Measurements from ENCODE around the gene MARK4. TPM values are rescaled to one million over a fixed set of nuclear protein-coding genes. Genes with fewer than 3 reads are reported as not detected.

The MARK4 gene
- total RNA-seq: 12.8 and 14.0 TPM in 2 replicates

GRCh38 chr19:45250832-45251451 lies at the start of gene MARK4:
Gene MARK4, plus strand, starts transcription at chr19:45251271. Its CDS starts 318 bp downstream, at chr19:45251589.

GRCh38 chr19:45245334-45245787 lies 5.7 kb upstream of the MARK4 start, which contains the start of gene EXOC3L2:
Gene EXOC3L2, minus strand, starts transcription at chr19:45245407. Its CDS starts 6,362 bp downstream, at chr19:45239045.

GRCh38 chr19:45322744-45323281 lies 71.7 kb downstream of the MARK4 start, which contains the start of gene CKM:
Gene CKM, minus strand, starts transcription at chr19:45322875. Its CDS starts 3,162 bp downstream, at chr19:45319713.

GRCh38 chr19:45340232-45340898 lies 89.3 kb downstream of the MARK4 start, which contains the start of gene KLC3:
Gene KLC3, plus strand, starts transcription at chr19:45340750. Its CDS starts 4,792 bp downstream, at chr19:45345542.

Other genes starting within 250 kb of the MARK4 start
- 9.9 and 11.6 TPM in 2 replicates for gene RELB, start 249.8 kb upstream of the MARK4 start, total RNA-seq
- 34.9 and 46.4 TPM in 2 replicates for gene CLASRP, start 212.2 kb upstream of the MARK4 start, total RNA-seq
- gene ZNF296, start 174.8 kb upstream of the MARK4 start, total RNA-seq: 0.17 and 0.45 TPM in 2 replicates
- gene GEMIN7, start 172.0 kb upstream of the MARK4 start, total RNA-seq: 34.6 and 45.5 TPM in 2 replicates
- gene PPP1R37, start 158.1 kb upstream of the MARK4 start, total RNA-seq: 28.7 and 30.3 TPM in 2 replicates
- 0.15 and 0.34 TPM in 2 replicates for gene NKPD1, start 90.3 kb upstream of the MARK4 start, total RNA-seq
- 10.1 and 13.2 TPM in 2 replicates for gene TRAPPC6A, start 73.0 kb upstream of the MARK4 start, total RNA-seq
- gene BLOC1S3, start 72.5 kb upstream of the MARK4 start, total RNA-seq: 3.2 and 6.4 TPM in 2 replicates
- gene EXOC3L2, start 5.9 kb upstream of the MARK4 start, total RNA-seq: not detected in 2 replicates
- 0.15 and 0.17 TPM in 2 replicates for gene CKM, start 71.6 kb downstream of the MARK4 start, total RNA-seq
- 0.15 TPM in 1 of 2 replicates, not detected in the other for gene KLC3, start 89.5 kb downstream of the MARK4 start, total RNA-seq
- 24.9 and 27.1 TPM in 2 replicates for gene ERCC2, start 119.3 kb downstream of the MARK4 start, total RNA-seq
- gene PPP1R13L, start 153.8 kb downstream of the MARK4 start, total RNA-seq: 2.7 and 3.3 TPM in 2 replicates
- 7.9 and 9.6 TPM in 2 replicates for gene POLR1G, start 155.4 kb downstream of the MARK4 start, total RNA-seq
- 142 and 152 TPM in 2 replicates for gene ERCC1, start 172.6 kb downstream of the MARK4 start, total RNA-seq
- gene FOSB, start 216.7 kb downstream of the MARK4 start, total RNA-seq: 2.5 and 3.0 TPM in 2 replicates
- gene RTN2, start 245.8 kb downstream of the MARK4 start, total RNA-seq: 15.3 and 17.7 TPM in 2 replicates
- 0.84 and 0.89 TPM in 2 replicates for gene PPM1N, start 247.2 kb downstream of the MARK4 start, total RNA-seq